HG03066 (cell line): ENCODE results near the gene RHEB.
A peak's percentile ranks its signal among the peaks of the same experiment; 100 is the strongest.
"Not testable (repeated sequence)": the region's sequence is repeated elsewhere in the genome, so short reads cannot be mapped to it uniquely, and the experiment has no call there.

Source experiments
- ATAC-seq: cut with Tn5 transposase; IDR thresholded peaks from one replicate; pipeline ENCODE4 v1.9.1; 2021; ENCODE audit warnings: low read depth; ENCODE audit not compliant: unreplicated experiment

RHEB gene

GRCh38 chr7:151536178-151536577, 16.5 kb upstream of the RHEB start:
- ATAC-seq, result not testable (repeated sequence)

DNA sequence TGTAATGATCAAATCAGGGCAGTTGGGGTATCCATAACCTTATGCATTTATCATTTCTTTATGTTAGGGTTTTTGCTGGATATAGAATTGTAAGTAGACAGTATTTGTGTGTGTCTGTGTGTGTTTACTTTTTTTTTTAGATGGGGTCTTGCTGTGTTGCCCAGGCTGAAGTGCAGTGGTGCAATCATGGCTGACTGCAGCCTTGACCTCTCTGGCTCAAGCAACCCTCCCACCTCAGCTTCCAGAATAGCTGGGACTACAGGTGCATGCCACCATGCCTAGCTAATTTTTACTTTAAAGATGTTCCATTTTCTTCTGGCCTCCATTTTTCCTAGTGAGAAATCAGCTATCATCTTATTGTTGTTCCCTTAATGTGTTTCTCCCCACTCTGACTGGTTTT, 10.1 kb upstream of the RHEB start:
- ATAC-seq, result no peak

- no peak for ATAC-seq
These were observed 5.2 kb upstream of the RHEB start for GRCh38 chr7:151524845-151525244.

GRCh38 chr7:151524331-151524730, 4.6 kb upstream of the RHEB start:
- no peak for ATAC-seq

DNA sequence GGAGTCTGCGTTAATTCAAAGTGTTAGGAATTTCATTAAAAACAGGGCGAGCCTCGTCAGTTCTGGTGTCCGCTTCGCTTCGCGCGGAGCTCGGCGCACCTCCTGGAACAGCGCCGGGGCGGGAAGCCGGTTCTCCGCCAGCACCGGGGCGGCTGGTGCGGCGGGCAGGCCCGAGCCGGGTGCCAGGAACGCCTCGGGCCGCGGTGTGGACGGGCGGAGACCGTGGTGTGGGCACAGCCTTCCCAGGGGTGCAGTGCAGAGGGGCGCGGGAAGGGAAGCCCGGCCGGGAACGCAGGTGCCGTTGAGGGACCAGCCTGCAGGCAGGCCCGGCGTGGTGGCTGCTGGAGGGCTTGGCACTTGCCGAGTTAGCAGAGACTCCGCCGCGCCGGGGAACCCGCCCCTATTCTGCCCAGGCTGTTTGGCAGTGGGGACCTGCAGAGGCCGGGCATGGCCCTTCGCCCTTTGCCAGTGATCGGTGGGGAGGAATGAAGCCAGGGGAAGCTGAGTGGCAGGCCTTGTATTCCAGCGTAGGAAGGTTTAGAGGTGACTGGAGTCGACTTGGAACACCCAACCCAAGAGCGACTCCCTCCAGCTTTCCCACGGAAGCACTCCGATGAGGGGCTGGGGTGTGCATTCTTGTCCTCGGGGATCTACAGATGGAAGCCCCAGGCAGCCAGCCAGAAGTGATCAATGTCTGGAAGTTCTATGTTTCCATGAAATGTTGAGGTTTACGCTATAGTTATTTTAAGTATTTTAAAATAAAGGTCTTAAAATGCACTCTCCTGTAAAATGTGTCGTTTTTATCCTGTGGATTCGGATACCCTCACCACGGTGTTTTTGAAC, 945 bp upstream of the RHEB start:
- no peak for ATAC-seq

DNA sequence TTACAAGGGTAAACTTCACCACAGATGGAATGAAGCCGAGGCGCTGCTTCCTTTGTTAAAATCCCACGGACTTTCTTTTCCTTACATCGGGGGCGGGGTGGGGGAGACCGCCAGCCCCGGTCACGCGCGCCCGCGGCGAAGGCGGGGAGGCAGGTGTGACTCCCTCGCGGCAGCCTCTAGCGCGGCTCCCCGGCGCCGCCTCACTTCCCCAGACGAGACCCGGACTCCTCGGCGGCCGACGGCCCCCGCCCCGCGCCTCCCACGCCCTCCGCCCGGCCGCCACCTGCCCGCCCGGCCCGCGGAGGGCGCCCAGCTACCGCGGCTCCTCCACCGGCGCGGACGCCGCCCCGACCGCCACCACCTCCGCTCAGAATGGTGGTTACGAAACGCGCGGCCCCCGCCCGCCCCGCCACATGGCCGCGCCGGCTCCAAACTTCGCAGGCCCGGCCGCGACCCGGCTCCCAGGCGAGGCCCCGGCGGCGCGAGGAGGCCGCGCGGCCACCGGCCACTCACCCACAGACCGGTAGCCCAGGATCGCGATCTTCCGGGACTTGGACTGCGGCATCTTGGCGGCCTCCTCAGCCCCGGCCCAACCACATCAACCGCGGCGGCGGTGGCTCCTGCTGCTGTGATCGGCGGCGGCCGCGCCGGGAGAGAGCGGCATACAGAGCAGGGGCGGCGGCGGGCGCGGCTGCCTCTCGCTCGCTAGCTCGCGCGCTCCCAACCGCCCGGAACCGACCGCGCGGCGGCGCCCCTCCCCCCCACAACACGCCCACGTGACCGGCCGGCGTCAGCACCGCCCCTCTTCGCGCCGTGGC, 539 bp downstream of the RHEB start:
- ATAC-seq, result peak; percentile 38

GRCh38 chr7:151518105-151518946, 1.4 kb downstream of the RHEB start:
- no peak for ATAC-seq

- ATAC-seq, result no peak
These were observed 2.0 kb downstream of the RHEB start for GRCh38 chr7:151517601-151518104.

DNA sequence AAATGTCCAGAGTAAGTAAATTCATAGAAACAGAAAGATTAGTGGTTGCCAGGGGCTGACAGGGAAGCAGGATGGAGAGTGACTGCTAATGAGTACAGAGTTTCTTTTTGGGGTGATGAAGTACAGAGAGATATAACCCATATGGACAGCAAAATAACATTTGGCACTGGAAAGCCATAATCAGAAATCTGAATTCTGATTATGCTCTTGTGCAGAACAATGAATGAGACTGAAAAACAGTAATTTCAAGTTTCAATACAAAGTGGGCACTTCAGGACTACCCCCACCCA, 4.5 kb downstream of the RHEB start:
- ATAC-seq, result no peak

GRCh38 chr7:151514461-151515275, 5.0 kb downstream of the RHEB start:
- no peak for ATAC-seq

DNA sequence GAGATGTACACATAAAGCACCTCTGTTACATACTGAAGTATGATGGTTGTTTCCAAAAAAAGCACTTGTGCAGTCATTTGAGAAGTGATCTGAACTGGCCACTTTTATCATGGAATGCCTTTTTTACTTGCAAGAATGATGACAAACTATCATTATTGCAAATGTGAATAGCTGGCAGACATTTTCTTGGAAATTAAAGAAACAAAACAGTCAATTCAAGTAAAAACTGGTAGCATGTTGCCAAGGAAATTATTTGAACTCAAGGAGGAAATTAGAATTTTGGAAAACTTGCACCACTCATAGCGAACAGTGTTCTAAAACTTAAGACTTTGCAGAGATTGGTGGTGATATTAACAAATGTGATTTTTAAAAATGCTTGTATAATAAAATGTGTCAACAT, 6.6 kb downstream of the RHEB start:
- ATAC-seq, result no peak

DNA sequence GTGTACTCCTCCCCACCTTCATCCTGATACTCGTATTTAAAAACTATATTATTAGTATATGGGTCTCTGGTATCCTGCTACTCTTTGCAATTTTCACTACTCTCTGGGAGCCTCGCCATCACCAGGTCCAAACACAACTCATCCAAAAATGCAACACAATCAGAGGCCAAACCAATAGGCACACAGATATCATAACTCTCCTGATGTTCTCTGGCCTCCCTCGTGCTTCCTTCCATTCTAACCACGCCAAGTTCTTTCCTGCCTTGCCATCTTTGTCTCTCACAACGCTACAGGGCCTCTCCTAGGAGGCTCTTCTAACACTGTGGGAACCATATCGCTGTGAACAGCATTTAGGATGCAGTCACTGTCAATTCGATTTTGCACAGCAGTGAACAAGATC, 7.3 kb downstream of the RHEB start:
- no peak for ATAC-seq

DNA sequence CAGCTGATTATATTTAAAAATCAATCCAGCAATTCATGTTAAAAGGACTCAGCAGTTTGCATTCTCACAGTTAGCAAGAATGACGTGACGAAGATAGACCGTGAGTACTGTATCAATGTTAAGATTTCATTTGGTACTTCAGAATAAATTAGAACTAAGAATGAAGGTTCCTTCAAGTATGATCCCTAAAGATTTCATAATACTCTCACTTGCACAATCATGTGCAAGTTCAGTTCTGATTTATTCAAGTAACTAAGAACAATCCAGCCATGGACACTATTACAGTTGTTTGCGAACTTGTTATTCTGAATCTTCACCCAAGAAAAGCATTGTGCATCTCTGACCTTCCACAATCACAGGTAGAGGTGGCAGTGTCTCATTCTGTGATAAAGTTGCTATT, 7.7 kb downstream of the RHEB start:
- no peak for ATAC-seq

GRCh38 chr7:151511270-151511669, 8.4 kb downstream of the RHEB start:
- no peak for ATAC-seq

DNA sequence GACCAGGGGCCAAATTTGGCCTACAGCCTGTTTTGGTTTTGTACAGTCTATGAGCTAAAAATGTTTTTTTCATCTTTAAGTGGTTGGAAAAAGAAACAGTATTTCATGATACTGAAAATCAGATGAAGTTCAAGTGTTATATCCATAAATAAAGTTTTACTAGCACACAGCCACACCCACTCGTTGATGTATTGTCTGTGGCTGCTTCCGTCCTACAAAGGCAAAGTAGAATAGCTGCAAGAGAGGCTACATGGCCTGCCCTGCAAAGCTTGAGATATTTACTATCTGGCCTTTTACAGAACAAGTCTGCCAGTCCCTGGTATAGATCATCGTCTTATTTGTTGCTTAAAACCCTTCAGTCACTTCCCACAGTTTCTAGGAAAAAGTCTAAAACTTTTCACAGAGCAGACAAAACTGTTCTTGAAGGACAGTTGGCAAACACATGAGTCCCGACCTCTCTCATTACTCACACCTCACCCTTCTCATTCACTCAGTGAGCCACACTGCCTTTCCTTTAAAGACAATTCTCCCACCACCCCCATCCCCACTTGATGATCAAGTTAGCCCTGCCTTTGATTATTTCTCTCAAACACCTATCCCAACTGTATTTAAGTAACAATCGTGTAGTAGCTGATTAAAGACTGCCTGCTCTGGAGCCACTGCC, 9.9 kb downstream of the RHEB start:
- no peak for ATAC-seq

DNA sequence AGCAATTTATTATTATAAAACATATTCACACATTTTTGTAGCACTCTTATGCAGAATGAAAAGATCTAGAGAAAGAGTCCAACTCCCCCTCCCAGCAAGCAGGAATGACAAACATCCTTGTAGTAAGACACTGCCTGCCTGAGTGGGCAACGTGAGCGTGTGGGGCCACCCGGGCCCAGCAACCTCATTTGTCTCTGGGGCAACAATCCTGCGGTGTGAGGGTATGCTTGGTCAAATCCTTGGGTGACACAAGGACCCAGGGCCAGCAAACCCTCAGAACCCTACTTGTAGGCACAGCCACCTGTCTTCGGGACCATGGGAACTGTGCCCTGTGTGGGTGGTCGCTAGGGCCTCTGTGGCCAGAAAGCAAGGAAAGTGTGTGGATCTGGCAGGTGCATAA, 10.7 kb downstream of the RHEB start:
- ATAC-seq, result no peak

DNA sequence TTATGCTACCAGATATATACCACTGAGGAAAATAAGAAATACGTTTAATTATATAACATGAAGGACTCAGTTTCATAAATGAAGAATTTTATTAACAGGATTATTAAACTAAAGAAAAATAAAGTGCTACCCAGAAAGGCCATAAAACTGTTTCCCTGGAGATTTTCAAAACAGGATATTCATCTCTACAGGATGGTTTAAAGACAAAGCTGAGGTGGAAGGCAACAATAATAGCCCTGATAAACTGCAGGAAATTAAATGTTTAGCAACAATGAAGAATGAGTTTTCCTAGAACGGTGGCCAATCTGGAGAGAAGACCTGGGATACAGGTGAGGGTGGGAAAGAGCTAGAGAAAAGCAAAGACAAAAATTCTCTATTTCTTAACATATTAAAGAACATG, 11.9 kb downstream of the RHEB start:
- ATAC-seq, result no peak

GRCh38 chr7:151506901-151507382, 12.8 kb downstream of the RHEB start:
- ATAC-seq, result no peak

GRCh38 chr7:151505836-151506468, 13.7 kb downstream of the RHEB start:
- no peak for ATAC-seq
